ENCODE measurements around the gene CST7.

The CST7 gene

GRCh38 chr20:25006431-25007167 lies 57.5 kb downstream of the CST7 start:
- no peak for TF ChIP-seq CTCF (IDR thresholded peaks at IDR 0.05)

- no peak for TF ChIP-seq CTCF (IDR thresholded peaks at IDR 0.05)
Measured at GRCh38 chr20:25007491-25008305, 58.6 kb downstream of the CST7 start.

GRCh38 chr20:25008388-25009217 lies 59.5 kb downstream of the CST7 start:
- TF ChIP-seq CTCF (IDR thresholded peaks at IDR 0.05): no peak
